Ovary (tissue), 3 donors: ENCODE results near the gene PCBP1.

Source experiments
- EP300 ChIP-seq: sonication (generic); formaldehyde crosslinking; IDR thresholded peaks from one replicate; pipeline ENCODE4 v1.6.1; 2017; ENCODE audit warnings: antibody characterized with exemption
- POLR2A ChIP-seq: fragments of 450-650 bp; IDR thresholded peaks from one replicate; pipeline ENCODE4 v1.6.1; 2017; ENCODE audit warnings: antibody characterized with exemption, mild to moderate bottlenecking, moderate library complexity
- TF ChIP-seq, protein P1 (sequence below), 3 donors: fragments of 450-650 bp in 2 of 3; fragments of 200-600 bp in 1 of 3; IDR thresholded peaks; one replicate each; pipeline versions ENCODE4 v1.5.1 to v1.8.0; 2016 to 2022; ENCODE audit warnings: antibody characterized with exemption in 3 of 3, mild to moderate bottlenecking in 1 of 3
- donor health status: DM: no; HTN: no; CAD: no.

GRCh38 chr2:70095720-70096670, 8.7 kb downstream of the PCBP1 start:
- TF ChIP-seq, protein P1, sequence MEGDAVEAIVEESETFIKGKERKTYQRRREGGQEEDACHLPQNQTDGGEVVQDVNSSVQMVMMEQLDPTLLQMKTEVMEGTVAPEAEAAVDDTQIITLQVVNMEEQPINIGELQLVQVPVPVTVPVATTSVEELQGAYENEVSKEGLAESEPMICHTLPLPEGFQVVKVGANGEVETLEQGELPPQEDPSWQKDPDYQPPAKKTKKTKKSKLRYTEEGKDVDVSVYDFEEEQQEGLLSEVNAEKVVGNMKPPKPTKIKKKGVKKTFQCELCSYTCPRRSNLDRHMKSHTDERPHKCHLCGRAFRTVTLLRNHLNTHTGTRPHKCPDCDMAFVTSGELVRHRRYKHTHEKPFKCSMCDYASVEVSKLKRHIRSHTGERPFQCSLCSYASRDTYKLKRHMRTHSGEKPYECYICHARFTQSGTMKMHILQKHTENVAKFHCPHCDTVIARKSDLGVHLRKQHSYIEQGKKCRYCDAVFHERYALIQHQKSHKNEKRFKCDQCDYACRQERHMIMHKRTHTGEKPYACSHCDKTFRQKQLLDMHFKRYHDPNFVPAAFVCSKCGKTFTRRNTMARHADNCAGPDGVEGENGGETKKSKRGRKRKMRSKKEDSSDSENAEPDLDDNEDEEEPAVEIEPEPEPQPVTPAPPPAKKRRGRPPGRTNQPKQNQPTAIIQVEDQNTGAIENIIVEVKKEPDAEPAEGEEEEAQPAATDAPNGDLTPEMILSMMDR (IDR thresholded peaks at IDR 0.05) = no peak
- TF ChIP-seq POLR2A = no peak
- no peak for TF ChIP-seq EP300
